ENCODE results near the gene COQ4. TPM values are rescaled to one million over a fixed set of nuclear protein-coding genes. Genes with fewer than 3 reads are reported as not detected.

COQ4 gene
- total and polyA plus RNA-seq, 2 of the 8 experiments (the other 6 are each of a cell fraction or from before 2014, with no cell fraction given), result 32.3 to 58.8 TPM

DNA sequence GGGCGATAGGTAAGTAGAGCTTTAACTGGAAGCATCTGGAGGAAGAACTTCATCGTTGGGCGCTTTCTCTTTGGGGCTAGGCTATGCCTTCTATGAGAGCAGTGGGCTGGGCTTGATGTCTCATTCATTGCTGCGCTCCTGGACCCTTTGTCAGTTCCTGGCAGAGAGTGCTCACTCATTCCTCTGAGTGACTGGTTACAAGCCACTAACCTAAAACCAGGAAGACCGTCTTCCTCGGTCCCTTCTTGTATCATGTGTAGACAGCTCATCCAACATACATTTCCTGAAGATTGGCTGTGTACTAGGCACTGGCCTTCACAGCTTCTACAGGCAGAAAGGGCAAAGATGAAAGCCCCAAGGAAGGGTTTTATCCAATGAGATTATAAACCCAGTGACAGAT is 40.1 kb upstream of the COQ4 start:
- FAIRE-seq (no peak), DNase-seq (ENCODE audit: low read depth in 1 of 2, low spot score in 2 of 2) (no peak)
- H2AK5ac ChIP-seq (ENCODE audit: low read depth, low read length), result no peak overlapping the region
- no peaks in the 10 kb centered on the region for H3K79me2 ChIP-seq (ENCODE audit: control insufficient read depth in 1 of 2, insufficient read depth in 2 of 2, low read length in 2 of 2)
- H3K9me3 ChIP-seq (ENCODE audit: insufficient read depth in 2 of 2, low read depth in 1 of 2, low read length in 1 of 2), result no peaks in the 10 kb centered on the region
- 98% methylated on average over 6 of the region's 6 CpGs; no CpG with 5 or more reads in 1 of the 2 experiments for WGBS, 2 experiments (ENCODE audit: extremely low coverage in 1 of 2, insufficient coverage in 1 of 2, insufficient read length in 1 of 2, insufficient replicate concordance in 2 of 2, low coverage in 1 of 2, low lambda C conversion rate in 2 of 2, missing lambda C conversion rate in 1 of 2)
- H3K79me1 ChIP-seq (ENCODE audit: low read depth, low read length), result no peaks in the 10 kb centered on the region
- H4K8ac ChIP-seq (ENCODE audit: extremely low read depth, insufficient read depth, low read length), result no peak overlapping the region
- no peak overlapping the region for H3K4ac ChIP-seq (replicated peaks; ENCODE audit: insufficient read length, low read depth, low read length)
- no peak overlapping the region for H3K23ac ChIP-seq (ENCODE audit: insufficient read length)
- H3K9ac ChIP-seq (replicated peaks in 1 of 4; ENCODE audit: extremely low read depth in 1 of 4, low read depth in 3 of 4, low read length in 3 of 4), result no peak overlapping the region
- no peak overlapping the region for H3K56ac ChIP-seq (replicated peaks; ENCODE audit: insufficient read length, low read depth, low read length)
- ChIA-PET POLR2A (ENCODE audit: partially characterized antibody) (interaction anchor here (0.9 to 1.1 kb wide), 2 partner anchors 21 to 54 kb away, joined by 3 read pairs; no protein-coding TSS in a partner anchor), CTCF (ENCODE audit: partially characterized antibody) (interaction anchor here (0.6 to 1.0 kb wide), 3 partner anchors 80 to 171 kb away, joined by 3 to 5 read pairs (median 4); no protein-coding TSS in a partner anchor)
- H4K20me1 ChIP-seq (replicated peaks in 1 of 2; ENCODE audit: control insufficient read depth in 1 of 2, insufficient read depth in 2 of 2, low read length in 2 of 2), result peaks cover 0 to 3% of the 10 kb centered on the region in 2 experiments
- H4K5ac ChIP-seq (ENCODE audit: insufficient read length, low read depth, low read length), result no peak overlapping the region
- H4K91ac ChIP-seq (replicated peaks; ENCODE audit: insufficient read length, low read length), result no peak overlapping the region
- H3K18ac ChIP-seq (ENCODE audit: extremely low read depth, low read length), result no peak overlapping the region
- no peak overlapping the region for H2BK12ac ChIP-seq (ENCODE audit: low read depth, low read length)
- no peak overlapping the region for H2BK120ac ChIP-seq (replicated peaks; ENCODE audit: low read depth, low read length)
- no peak overlapping the region for H3K4me2 ChIP-seq (ENCODE audit: insufficient read depth in 1 of 2, low read depth in 2 of 2, low read length in 2 of 2)
- H2BK15ac ChIP-seq (ENCODE audit: low read length), result no peak overlapping the region
- H3K4me3 ChIP-seq (ENCODE audit: extremely low read depth in 1 of 4, insufficient read depth in 2 of 4, low read depth in 3 of 4, low read length in 4 of 4), result no peak overlapping the region
- no peak overlapping the region for H2BK5ac ChIP-seq (ENCODE audit: low read depth, low read length)
- H3K27ac ChIP-seq (ENCODE audit: low read depth, low read length), result no peak overlapping the region
- H3K23me2 ChIP-seq (ENCODE audit: low read depth, low read length), result no peaks in the 10 kb centered on the region; the same call in 1 of the 2 replicates
- H2AFZ ChIP-seq (ENCODE audit: low read length), result no peak overlapping the region
- no peak overlapping the region for H2BK20ac ChIP-seq (ENCODE audit: low read length)
- H3K14ac ChIP-seq (ENCODE audit: insufficient read length), result no peak overlapping the region
- TF ChIP-seq CHD2 (IDR thresholded peaks at IDR 0.05; ENCODE audit: low read length), result no peak
- TF ChIP-seq BRCA1 (IDR thresholded peaks at IDR 0.05; ENCODE audit: low read depth, low read length), result no peak
- TF ChIP-seq POLR2AphosphoS5 (IDR thresholded peaks at IDR 0.05; ENCODE audit: low read depth, low read length), result no peak
- TF ChIP-seq TCF12 (IDR thresholded peaks at IDR 0.05; ENCODE audit: low read depth, low read length), result no peak
- TF ChIP-seq HDAC2 (IDR thresholded peaks at IDR 0.05; ENCODE audit: borderline replicate concordance in 1 of 2, low read depth in 2 of 2, low read length in 2 of 2), result no peak
- TF ChIP-seq CBX5 (IDR thresholded peaks at IDR 0.05; ENCODE audit: low read depth, low read length), result no peak
- no peak for TF ChIP-seq KDM1A (IDR thresholded peaks at IDR 0.05; ENCODE audit: borderline replicate concordance, low read length)
- H3K27me3 ChIP-seq (replicated peaks in 1 of 4; ENCODE audit: control insufficient read depth in 3 of 4, extremely low read depth in 1 of 4, insufficient read depth in 3 of 4, low read length in 3 of 4), result no peaks in the 10 kb centered on the region
- peaks cover 0 to 3% (median 1%) of the 10 kb centered on the region in 4 experiments; a peak in 2 of 8 replicates for H3K36me3 ChIP-seq (ENCODE audit: control insufficient read depth in 2 of 4, insufficient read depth in 4 of 4, low read length in 3 of 4)
- no peaks in the 10 kb centered on the region for H3K4me1 ChIP-seq (replicated peaks in 1 of 4; ENCODE audit: control insufficient read depth in 3 of 4, insufficient read depth in 4 of 4, low read length in 3 of 4)
